Ovary (tissue), 3 donors: Measurements from ENCODE around the gene MEOX2.

ENCODE experiments used
- CTCF ChIP-seq, 3 donors: fragments of 450-650 bp in 2 of 3; fragments of 200-600 bp in 1 of 3; IDR thresholded peaks; one replicate each; pipeline versions ENCODE4 v1.5.1 to v1.8.0; 2016 to 2022; ENCODE audit warnings: antibody characterized with exemption in 3 of 3, mild to moderate bottlenecking in 1 of 3
- EP300 ChIP-seq: sonication (generic); formaldehyde crosslinking; IDR thresholded peaks from one replicate; pipeline ENCODE4 v1.6.1; 2017; ENCODE audit warnings: antibody characterized with exemption
- donor health status: DM: no; HTN: no; CAD: no.

DNA sequence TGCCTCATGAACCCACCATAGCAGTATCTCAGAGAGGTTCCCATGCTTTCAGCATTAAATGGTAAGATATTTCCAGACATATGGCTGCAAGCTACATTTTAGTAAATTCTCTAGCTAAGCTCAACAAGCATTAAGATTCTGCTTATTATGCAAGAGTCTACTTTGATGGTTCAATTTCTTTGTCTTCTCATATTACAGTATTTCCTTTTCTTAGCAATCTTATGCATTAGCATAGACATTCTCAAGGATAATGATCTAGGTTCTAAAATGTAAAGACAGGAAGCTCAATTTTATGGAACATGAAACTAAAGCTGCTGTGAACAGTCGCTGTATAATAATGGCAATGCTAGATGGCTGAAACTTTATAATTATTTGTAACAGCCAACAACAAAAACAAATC is 39.2 kb downstream of the MEOX2 start:
- no peak for TF ChIP-seq CTCF (IDR thresholded peaks at IDR 0.05)
- TF ChIP-seq EP300, result no peak
